Stomach (tissue), 4 donors: ENCODE data around the gene ATF7.

Experiments
- EP300 ChIP-seq: sonication (generic); formaldehyde crosslinking; IDR thresholded peaks from one replicate; pipeline ENCODE4 v1.6.1; 2017; ENCODE audit warnings: antibody characterized with exemption
- POLR2A ChIP-seq, 4 donors: fragments of 450-650 bp; IDR thresholded peaks; one replicate each; pipeline ENCODE4 v1.6.1; 2016; ENCODE audit warnings: antibody characterized with exemption in 4 of 4, control low read depth in 2 of 4, mild to moderate bottlenecking in 1 of 4, moderate library complexity in 1 of 4
- TF ChIP-seq, protein P1 (sequence below), 7 experiments: fragments of 450-650 bp in 4 of 7; fragments of 200-600 bp in 3 of 7; sonication (generic) in 3 of 7; IDR thresholded peaks; one replicate each; pipeline ENCODE4 v1.5.1; 2016 to 2019; ENCODE audit warnings: antibody characterized with exemption in 7 of 7, control low read depth in 2 of 7, mild to moderate bottlenecking in 1 of 7

- TF ChIP-seq, protein P1, sequence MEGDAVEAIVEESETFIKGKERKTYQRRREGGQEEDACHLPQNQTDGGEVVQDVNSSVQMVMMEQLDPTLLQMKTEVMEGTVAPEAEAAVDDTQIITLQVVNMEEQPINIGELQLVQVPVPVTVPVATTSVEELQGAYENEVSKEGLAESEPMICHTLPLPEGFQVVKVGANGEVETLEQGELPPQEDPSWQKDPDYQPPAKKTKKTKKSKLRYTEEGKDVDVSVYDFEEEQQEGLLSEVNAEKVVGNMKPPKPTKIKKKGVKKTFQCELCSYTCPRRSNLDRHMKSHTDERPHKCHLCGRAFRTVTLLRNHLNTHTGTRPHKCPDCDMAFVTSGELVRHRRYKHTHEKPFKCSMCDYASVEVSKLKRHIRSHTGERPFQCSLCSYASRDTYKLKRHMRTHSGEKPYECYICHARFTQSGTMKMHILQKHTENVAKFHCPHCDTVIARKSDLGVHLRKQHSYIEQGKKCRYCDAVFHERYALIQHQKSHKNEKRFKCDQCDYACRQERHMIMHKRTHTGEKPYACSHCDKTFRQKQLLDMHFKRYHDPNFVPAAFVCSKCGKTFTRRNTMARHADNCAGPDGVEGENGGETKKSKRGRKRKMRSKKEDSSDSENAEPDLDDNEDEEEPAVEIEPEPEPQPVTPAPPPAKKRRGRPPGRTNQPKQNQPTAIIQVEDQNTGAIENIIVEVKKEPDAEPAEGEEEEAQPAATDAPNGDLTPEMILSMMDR (IDR thresholded peaks at IDR 0.05) = no peak
- TF ChIP-seq POLR2A (IDR thresholded peaks at IDR 0.05) (no peak), EP300 (no peak)
Observed at GRCh38 chr12:53602176-53602864, 23.9 kb downstream of the ATF7 start.
